GM12892 (cell line): ENCODE measurements around the gene ROBO3.

ENCODE experiments used
- DNase-seq: peaks from one replicate; pipeline ENCODE4 v3.0.0; 2011; ENCODE audit not compliant: insufficient read length
- FAIRE-seq: peaks from 2 replicates; lab custom pipeline; 2011; peaks lifted over from hg19 to GRCh38; lab: Jason Lieb, UNC
- POLR2A ChIP-seq: IDR thresholded peaks from 2 replicates; pipeline ENCODE4 v1.6.1; 2011; ENCODE audit warnings: low read depth, low read length, control low read depth
- POLR2AphosphoS5 ChIP-seq: IDR thresholded peaks from 2 replicates; pipeline ENCODE4 v1.6.1; 2011; ENCODE audit warnings: low read depth, low read length, control low read depth
- TAF1 ChIP-seq: IDR thresholded peaks from 2 replicates; pipeline ENCODE4 v1.6.1; 2011; ENCODE audit warnings: low read depth, mild to moderate bottlenecking, control low read depth, low read length, borderline replicate concordance

ROBO3 gene

GRCh38 chr11:124892750-124893454, 27.7 kb downstream of the ROBO3 start:
- TF ChIP-seq POLR2AphosphoS5 = no peak
- TF ChIP-seq POLR2A = no peak
- TF ChIP-seq TAF1 = no peak
- no peak for DNase-seq
- no peak for FAIRE-seq

DNA sequence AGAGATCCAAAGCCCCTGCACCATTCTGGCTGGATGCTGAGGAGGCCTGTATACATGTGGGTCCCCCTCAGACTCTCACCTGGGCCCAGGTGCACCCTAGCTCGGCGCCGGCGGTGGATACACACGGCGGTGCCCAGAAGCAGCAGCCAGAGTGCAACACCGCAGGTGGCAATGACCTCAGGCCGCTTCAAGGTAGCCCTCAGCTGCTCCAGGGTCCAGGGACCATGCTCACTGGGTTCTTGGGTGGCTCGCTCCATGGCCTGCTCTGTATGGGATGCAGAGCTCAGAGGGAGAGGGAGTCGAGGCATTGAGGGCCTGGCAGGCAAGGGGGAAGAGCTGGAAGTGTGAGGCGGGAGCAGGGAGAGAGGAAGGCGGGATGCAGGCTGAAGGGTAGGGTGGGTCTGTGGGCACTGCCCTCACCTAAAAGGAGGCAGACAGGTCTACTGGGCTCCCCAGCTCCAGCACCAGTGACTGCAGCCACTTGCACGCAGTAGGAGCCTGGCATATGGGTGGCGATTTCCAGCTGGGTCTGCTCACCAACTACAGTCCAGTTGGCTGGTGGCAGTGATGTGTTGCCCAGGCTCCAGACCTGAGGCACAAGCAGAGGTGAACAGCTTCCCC, 28.7 kb downstream of the ROBO3 start:
- no peak for TF ChIP-seq TAF1
- no peak for TF ChIP-seq POLR2AphosphoS5
- TF ChIP-seq POLR2A = no peak
- DNase-seq (no peak), FAIRE-seq (no peak)

DNA sequence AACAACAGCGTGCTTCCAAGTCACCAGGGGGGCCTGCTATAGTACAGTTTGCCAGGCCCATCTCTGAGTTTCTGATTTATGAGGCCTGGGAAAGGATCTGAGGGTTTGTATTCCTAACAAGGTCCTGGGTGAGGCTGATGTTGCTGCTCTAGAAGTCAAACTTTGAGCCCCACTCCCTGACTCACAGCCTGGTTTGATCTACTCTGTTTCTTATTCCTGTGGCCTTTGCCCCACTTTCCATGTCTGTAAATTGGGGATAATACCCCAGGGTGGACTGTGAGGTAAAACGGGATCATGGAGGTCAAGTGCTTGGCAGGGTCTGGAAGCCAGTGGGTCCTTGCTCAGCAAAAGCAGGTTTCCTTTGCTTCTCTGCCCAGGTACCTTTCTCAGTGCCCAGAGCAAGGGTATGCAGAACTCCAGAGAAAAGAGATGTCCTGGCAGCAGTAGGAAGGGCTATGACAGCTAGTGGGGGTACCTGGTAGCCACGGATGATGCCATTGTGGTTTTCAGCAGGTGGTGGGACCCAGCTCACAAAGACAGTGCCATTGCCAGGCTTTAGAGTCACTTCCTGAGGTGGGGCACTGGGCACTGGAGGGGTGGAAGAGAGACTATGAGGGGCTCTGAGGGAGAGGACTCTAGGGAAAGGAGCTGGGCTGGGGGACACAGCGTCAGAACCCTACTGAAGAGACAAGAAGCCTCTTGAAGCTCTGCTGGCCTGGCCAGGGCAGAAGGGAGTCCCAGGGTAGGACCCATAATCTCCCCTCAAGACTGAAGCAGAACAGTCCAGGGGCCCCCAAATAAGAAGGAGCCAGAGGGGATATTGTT, 29.6 kb downstream of the ROBO3 start:
- TF ChIP-seq POLR2A = no peak
- no peak for TF ChIP-seq POLR2AphosphoS5
- no peak for TF ChIP-seq TAF1
- FAIRE-seq = no peak
- DNase-seq = no peak

GRCh38 chr11:124895471-124895971, 30.3 kb downstream of the ROBO3 start:
- TF ChIP-seq TAF1 = no peak
- TF ChIP-seq POLR2AphosphoS5 = no peak
- TF ChIP-seq POLR2A = no peak
- no peak for DNase-seq
- FAIRE-seq = no peak

- no peak for FAIRE-seq
- DNase-seq = no peak
- no peak for TF ChIP-seq POLR2AphosphoS5
- no peak for TF ChIP-seq TAF1
- no peak for TF ChIP-seq POLR2A
These were observed 31.0 kb downstream of the ROBO3 start for GRCh38 chr11:124896071-124896750.

DNA sequence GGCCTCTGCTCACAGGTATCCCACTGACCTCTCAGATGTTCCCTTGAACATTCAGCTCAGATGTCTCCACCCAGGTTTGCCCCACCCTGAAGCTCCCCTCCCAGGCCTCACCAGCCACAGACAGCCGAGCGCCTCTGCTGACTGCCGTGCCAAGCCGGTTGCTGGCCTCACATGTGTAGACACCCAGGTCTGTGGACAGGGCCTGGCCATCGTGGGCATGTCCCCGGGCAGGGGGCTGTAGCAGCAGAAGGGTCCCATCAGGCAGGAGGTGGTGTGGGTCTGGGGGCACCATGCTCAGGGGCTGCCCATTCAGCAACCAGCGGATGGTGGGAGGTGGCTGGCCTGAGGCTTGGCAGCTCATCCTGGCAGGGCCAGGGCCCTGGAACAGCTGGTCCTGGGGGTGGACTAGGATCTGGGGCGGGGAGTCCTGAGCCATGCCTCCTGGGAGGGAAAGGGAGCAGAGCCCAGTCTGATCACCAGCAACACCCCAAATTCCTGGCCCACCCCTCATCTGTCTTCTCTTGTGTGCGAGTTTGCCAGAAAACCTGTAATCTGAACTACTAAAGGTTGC, 31.7 kb downstream of the ROBO3 start:
- TF ChIP-seq POLR2A (no peak), TAF1 (no peak), POLR2AphosphoS5 (no peak)
- FAIRE-seq (no peak), DNase-seq (no peak)

- no peak for FAIRE-seq
- no peak for DNase-seq
- TF ChIP-seq POLR2AphosphoS5 = no peak
- no peak for TF ChIP-seq POLR2A
- no peak for TF ChIP-seq TAF1
These were observed 32.5 kb downstream of the ROBO3 start, which contains the start of gene ROBO4 for GRCh38 chr11:124897674-124898262. TSS of gene ROBO4 (minus strand) at chr11:124897865. CDS start at chr11:124897795, 70 bp downstream.

DNA sequence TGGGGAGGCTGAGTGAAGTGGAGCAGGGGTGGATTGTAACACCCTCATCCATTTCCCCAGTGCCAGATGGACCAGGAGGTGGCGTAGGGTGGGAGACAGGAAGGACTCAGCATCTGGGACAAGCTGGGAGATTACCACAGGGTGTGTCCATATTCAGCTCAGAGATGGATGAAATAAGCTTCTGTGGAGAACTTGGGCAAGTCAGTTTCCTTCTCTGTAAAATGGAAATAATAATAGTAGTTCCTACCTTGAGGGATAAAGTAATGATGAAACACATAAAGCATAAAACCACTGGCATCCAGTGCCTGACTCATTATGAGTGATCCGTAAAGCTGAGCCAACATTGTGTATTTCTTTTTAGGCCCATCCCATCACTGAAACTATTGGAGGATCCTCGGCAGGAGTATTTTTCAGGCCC, 33.0 kb downstream of the ROBO3 start:
- no peak for DNase-seq
- TF ChIP-seq POLR2AphosphoS5 (no peak), POLR2A (no peak), TAF1 (no peak)
- FAIRE-seq = no peak

- no peak for TF ChIP-seq TAF1
- DNase-seq = no peak
- FAIRE-seq = no peak
These were observed 33.5 kb downstream of the ROBO3 start for GRCh38 chr11:124898711-124899110.

DNA sequence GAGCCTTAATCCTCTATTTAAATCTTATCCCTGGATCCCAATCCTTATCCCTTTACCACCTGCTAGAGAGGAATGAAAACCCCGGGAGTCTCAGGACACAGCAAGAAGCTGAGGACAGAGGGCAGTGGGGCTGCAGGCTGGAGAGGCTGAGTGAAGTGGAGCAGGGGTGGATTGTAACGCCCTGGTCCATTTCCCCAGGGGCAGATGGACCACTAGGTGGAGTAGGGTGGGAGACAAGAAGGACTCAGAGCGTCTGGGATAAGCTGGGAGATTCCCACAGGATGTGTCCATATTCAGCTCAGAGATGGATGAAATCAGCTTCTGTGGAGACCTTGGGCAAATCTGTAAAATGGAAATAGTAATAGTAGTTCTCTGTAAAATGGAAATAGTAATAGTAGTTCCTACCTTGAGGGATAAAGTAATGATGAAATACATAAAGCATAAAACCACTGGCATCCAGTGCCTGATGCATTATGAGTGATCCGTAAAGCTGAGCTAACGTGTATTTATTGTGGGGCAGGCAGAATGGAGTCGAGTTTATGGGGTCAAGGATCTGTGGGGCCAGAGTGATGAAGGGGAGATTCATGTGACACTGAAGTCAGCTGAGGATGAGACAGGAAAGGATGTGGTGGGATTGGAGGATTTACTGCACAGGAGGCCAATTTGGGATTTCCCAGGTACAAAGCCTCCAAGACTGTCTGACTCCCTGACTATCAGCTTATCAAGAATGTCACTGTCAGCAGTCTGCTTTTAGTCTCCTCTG, 34.3 kb downstream of the ROBO3 start:
- TF ChIP-seq POLR2AphosphoS5 = no peak
- no peak for TF ChIP-seq POLR2A
- TF ChIP-seq TAF1 = no peak
- FAIRE-seq (no peak), DNase-seq (no peak)
